ENCODE measurements around the gene NCCRP1.

The NCCRP1 gene

DNA sequence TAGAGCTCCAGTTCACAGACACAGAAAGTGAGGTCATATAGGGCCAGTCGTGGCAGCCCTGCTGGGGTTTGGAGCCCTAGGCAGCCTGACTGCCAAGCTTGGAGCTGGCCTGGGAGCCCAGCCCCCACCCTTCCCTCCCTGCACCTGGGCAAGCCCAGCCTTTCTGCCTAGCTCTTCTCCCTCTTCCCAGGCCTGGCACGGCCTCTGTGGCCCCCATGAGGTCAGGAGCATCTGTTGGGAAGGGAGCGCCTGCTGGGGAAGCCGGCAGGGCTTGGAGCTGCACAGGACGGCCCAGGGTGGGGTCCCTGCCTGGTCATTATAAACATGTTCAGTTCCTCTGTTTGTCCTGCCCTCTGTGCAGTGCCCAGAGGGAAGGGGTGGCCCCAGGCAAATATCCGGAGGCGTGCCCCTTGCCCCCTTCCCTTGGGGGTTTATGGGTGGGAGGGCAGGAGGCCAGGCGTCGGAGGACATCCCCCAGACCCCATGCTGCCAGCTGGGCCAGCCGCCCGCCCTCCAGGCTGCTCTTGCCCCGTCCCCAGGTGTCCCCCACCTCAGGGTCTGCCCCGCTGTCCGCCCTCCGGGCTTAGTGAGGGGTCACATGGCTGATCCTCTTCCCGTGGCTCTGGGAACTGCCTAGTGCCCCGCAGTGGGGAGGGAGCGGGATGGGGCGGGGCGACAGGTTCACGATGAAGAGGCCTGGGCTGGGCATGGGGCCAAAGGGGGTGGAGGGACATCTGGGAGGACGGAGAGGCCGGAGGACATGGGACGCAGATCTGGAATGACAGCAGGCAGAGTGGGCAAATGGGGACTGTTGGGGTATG, 30.0 kb upstream of the NCCRP1 start:
- DNase-seq = no peak

DNA sequence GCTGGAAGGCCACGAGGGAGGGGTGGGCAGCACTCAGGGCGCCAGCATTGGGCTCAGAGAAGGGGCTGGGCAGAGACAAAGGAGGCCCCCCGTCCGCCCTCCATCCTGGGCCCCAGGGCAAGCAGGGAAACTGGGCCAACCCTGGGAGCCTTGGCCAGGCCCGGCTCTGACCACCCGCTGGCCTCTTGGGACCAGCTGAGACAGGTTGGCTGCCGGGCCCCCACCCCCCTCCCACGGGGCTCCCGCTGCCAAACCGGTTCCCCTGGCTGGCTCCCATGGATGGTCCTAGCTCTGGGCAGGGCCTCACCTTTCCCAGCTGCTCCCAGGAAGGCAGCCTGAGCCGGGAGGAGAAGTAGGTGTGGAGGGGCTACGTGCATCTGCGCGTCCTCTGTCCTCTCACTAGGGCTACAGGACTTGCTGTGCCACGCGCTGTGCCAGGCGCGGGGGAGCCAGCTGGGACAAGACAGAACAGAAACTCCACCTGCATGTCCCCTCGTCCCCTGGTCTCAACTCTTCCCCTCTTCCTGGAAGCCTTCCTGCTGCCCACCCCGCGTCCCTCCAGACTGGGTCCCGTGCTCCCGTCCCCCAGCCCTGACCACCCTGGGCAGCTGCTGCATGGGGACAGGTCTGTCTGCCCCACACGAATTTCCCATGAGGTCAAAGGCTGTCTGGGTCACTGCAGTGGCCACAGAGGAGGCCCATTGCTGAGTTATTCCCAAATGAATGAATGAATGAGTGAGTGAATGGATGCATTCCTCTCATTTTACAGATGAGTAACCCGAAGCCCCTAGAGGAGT, 29.1 kb upstream of the NCCRP1 start:
- no peak for DNase-seq

DNA sequence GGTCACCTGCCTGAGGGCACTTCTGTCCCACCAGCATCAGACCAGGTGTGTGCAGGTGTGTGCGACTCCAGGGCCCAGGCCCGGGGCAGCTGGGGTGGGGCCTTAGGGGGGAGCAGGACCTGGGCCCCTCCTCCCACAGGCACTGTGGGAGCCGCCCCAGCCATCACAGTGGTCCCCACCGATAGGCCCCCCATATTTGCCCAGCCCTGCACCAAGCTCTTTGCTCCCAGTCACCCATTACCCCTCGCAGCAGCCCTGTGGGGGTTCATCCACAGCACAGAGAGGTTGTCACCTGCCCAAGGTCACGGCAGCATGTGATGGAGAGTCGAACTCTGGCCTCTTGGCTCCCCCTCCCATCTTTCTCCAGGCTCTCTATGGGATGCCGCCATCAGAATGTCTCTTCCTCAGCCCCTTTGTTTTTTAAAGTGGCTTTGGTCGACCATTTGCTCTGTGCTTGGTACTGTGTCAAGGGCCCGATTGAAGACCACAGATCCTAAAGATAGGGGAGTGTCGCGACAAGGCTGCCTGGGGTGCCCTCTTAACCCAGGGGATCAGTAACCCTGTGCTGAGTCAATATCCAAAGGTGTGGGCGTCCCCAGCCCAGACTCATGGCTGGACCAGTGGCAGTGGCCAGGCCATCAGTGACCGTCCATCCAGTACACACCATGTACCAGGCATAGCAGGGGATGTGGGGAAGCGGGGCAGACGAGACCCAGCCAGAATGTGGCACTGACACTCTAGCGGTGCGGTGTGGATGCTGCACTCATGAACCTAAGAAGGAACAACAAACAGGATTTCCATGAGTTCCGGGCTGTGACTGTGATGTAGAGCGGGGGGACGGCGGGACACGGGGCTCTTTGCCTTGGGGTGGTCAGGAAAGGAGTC, 28.3 kb upstream of the NCCRP1 start:
- no peak for DNase-seq

GRCh38 chr19:39169143-39169810, 27.5 kb upstream of the NCCRP1 start:
- no peak for DNase-seq

GRCh38 chr19:39170386-39171231, 26.2 kb upstream of the NCCRP1 start:
- no peak for DNase-seq

- no peak for DNase-seq
Observed at GRCh38 chr19:39171479-39172465, 25.0 kb upstream of the NCCRP1 start.

GRCh38 chr19:39172700-39173501, 23.9 kb upstream of the NCCRP1 start:
- no peak for DNase-seq

- DNase-seq = no peak
Observed at GRCh38 chr19:39173502-39173991, 23.2 kb upstream of the NCCRP1 start.

DNA sequence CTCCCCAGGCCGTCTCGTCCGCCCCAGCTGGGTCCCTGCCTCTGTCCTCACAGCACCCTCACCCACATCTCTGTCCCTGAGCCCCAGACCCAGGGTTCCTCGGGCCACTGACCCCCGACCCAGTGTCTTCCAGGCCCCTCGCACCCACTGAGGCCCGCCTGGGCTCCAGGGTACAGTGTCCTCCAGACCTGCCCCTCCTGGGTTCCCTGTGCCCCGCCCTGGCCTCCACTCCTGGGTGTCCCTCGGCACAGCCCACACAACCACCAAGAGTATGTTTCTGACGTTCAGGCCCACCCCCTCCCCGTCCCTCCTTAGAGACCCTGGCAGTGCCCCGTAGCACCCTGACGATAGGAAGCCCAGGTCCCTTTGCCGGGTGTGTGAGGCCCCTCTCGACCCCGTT, 22.6 kb upstream of the NCCRP1 start:
- no peak for DNase-seq

DNA sequence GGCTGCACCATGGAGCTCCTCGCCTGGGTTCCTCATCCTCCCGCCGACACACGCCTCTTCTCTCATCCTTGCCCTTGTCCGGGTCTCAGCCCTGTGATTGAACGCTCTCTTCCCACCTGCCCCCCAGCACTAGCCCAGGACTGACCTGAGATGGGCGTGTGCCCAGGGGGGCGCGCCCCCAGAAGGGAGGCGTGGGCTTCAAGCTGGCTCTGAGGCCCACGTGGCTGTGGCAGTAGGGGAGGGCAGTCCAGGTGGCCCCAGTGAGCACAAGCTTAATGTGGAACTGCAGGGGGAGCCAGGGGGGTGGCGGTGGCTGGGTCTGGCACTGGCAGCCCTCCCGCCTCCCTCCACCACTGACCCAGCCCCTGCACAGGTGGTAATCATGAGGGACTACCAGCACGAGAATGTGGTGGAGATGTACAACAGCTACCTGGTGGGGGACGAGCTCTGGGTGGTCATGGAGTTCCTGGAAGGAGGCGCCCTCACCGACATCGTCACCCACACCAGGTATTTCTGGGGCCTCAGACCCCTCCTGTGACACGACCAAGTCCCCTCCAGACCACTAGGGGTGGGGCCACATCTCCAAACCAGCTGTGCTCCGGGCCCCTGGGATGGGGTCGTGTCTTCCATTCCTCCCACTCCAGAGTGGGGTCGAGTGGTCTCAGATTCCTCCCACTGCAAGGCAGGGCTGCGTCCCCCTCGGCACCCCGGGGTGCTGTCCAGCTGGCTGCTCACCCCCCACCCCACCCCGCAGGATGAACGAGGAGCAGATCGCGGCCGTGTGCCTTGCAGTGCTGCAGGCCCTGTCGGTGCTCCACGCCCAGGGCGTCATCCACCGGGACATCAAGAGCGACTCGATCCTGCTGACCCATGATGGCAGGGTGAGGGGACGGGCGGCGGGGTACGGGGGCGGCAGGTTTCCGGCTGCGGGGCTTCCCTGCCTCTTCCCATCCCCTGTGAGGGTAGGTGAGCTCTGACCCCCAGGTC, 21.9 kb upstream of the NCCRP1 start:
- DNase-seq = no peak

- no peak for DNase-seq
Observed at GRCh38 chr19:39175564-39175963, 21.2 kb upstream of the NCCRP1 start.

- DNase-seq = no peak
Observed at GRCh38 chr19:39177110-39177699, 19.6 kb upstream of the NCCRP1 start.

DNA sequence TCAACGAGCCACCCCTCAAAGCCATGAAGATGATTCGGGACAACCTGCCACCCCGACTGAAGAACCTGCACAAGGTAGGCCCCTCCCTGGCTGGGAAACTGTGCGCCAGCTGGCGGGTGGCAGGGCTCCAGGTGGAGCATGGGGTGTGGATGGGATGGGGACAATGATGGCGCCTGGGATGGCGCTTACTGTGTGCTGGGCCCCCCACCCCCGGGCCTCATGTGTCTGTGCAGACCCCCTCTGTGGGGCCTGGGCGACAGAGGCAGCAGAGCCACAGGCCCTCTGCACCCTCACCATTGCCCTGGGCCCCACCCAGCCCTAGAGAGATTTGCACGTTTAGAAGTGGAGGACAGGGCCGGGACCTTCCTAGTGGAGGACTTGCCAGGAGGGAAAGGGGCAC, 19.0 kb upstream of the NCCRP1 start:
- no peak for DNase-seq

DNA sequence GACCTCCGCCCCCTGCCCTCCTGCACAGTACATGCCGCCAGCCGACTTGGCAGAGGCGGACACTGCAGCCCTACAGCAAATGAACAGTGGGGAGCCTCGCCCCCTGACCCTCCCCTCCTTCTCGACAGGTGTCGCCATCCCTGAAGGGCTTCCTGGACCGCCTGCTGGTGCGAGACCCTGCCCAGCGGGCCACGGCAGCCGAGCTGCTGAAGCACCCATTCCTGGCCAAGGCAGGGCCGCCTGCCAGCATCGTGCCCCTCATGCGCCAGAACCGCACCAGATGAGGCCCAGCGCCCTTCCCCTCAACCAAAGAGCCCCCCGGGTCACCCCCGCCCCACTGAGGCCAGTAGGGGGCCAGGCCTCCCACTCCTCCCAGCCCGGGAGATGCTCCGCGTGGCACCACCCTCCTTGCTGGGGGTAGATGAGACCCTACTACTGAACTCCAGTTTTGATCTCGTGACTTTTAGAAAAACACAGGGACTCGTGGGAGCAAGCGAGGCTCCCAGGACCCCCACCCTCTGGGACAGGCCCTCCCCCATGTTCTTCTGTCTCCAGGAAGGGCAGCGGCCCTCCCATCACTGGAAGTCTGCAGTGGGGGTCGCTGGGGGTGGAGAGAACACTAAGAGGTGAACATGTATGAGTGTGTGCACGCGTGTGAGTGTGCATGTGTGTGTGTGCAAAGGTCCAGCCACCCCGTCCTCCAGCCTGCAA, 18.3 kb upstream of the NCCRP1 start:
- DNase-seq = no peak

DNA sequence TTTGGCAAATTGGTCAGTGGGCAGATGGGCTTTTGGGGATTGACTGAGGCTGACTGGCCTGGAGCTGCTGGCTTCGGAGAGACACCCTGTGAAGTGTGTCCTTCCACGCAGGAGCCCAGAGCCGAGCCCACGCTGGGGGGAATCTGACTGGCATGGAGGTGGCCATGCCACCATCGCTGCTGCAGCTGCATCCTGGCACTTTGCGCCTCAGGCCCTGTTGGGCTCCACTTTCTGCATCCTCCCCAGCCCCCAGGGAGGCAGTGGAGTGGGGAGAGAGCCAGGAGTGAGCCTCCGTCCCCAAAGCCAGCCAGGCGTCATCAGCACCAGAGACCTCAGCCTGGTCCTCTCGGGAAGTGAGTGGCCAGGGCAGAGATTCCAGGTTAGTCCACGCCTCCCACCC, 17.0 kb upstream of the NCCRP1 start:
- no peak for DNase-seq

DNA sequence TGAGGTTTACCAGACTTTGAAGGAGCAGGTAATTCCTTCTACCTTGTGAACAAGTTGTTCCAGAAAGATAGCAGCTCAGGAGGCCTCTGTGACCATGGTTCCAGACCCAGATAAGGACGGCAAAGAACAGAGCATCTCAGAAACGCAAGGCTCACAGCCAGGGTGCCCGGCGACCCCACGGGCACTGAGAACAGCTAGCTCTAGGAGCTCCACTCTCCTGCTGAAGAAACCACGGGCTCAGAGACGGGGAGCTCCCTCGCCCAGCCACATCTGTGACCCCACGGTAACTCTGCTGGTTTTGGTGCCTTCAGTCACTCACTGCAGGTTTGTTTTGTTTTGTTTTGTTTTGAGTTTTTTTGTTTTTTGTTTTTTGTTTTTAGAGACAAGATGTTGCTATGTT, 16.0 kb upstream of the NCCRP1 start:
- no peak for DNase-seq

Data from stimulated activated CD4-positive, alpha-beta T cell treated with anti-CD3 and anti-CD28 coated beads, Interleukin-2, amount 100 ng/mL, for 48 hours (primary cell).